Posterior vena cava (tissue), 2 donors: ENCODE data around the gene SLC22A15. TPM values are rescaled to one million over a fixed set of nuclear protein-coding genes. Genes with fewer than 3 reads are reported as not detected.
"Not testable (repeated sequence)": the region's sequence is repeated elsewhere in the genome, so short reads cannot be mapped to it uniquely, and the experiment has no call there.

Experiments
- DNase-seq: peaks from one replicate; pipeline ENCODE4 v3.0.0-alpha.2; 2020; ENCODE audit warnings: low spot score
- intact Hi-C, 2 donors: fragments of 100-400 bp; cut with DNase I; formaldehyde crosslinking; loops; one replicate each; pipeline versions ENCODE4 v1.14.1 to v1.14.2; 2022 to 2023
- long read RNA-seq, 2 donors: library from polyadenylated mRNA; unstranded; transcript quantifications; one replicate each; pipeline ENCODE4 v2.0.0, GENCODE V29; 2020 to 2021
- total RNA-seq, 2 donors: library from RNA; stranded (reverse); fragmentation: NEBNext Ultra II Directional; extraction: Animal tissue kit (Norgen Biotek cat#: 25700); gene quantifications; one replicate each; pipeline ENCODE4 v1.2.1, GENCODE V29; 2021
- donor health status: DM: yes; HTN: yes; CAD: no.
- donor health status: DM: yes; HTN: yes; CAD: no.

The SLC22A15 gene
- total RNA-seq: 1 to 10 TPM; 3.1 to 6.1 TPM
- long read RNA-seq, donor 1, partial matches to known transcripts: 1 of 2 reads
- long read RNA-seq, donor 1, other reads (novel, unspliced or antisense): 1 of 2 reads
- long read RNA-seq, donor 2, partial matches to known transcripts: 0 of 1 reads
- long read RNA-seq, donor 2, other reads (novel, unspliced or antisense): 1 of 1 reads

DNA sequence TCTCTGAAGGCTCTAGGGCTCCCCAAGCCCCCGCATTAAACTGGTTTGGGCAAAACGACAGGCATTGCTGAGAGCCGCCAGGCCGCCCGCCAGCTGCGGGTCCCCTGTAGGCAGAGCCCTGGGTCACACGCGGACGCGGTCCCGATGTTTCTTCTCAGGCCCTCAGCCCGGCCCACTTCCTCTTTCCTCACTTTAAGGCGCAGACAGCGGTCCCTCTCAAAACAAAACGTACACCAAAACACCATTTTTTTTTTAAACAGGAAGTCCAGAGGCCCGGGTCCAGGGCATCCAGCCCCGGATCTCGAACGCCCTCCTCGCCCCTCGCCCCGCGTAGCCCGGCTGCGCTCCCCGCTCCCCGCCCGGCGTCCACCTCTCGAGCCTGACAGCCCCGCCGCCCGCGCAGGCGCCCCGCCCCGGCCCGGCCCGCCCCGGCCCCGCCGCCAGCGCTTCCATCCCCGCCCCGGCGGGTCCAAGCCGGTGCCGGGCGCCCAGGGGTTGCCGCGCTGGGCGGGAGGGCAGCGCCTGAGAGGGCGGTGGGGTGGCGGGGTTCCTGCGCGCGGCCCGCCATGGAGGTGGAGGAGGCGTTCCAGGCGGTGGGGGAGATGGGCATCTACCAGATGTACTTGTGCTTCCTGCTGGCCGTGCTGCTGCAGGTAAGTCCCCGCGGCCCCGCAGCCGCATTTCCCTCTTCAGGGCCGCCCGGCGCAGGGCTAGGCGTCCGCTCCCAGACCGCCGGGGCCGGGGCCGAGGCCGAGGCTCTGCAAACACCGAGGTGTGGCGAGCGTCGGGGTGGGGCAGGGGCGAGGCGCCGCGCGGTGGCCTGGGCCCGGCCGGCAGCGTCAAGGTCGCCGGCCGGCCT, at the start of gene SLC22A15:
SLC22A15 (plus strand) TSS at position 452 of the 859 bp plus-strand sequence; CDS start at position 567, 115 bp downstream.
- intact Hi-C loops: no loop called here

DNA sequence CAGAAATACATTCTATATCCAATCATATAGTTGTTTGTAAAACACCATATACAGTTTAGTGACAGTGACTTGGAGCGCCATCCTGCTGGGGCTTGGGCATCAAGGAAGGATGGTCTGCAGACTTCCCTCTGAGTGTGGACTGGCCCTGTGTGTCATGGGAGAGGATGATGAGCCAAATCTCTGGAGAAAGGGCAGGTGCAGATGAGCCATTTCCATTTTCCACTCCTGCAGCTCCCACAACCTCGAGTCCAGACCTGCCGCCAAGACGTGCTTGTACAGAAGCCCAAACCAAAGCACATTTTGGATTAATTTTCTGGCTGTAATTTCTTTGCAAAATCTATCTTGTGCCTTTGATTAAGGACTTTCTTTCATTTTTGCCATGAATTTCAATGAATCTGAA, 48.3 kb upstream of the SLC22A15 start:
- intact Hi-C loops: no loop called here
- DNase-seq: no peak

More for the DNA sequence above, at the start of gene SLC22A15:
- DNase-seq: peak; percentile 92

DNA sequence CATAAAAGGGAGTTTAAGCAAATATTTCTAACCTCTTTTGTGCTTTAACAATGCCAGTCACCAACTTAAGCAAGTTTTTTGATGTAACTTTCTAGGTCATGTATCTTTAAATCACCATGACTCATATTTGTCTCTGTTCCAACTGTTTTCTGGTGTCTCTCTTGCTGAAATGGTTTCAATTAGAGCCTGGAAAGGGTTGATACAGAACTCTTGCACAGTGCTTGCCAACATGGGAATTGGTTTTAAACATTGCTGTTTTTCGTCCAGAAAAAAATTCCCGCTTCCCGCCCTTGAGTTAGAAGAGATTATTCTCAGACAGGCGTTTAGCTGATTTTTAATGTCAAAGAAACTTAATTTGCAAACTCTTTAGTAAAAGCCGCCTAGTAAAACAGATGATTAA, 46.4 kb upstream of the SLC22A15 start:
- intact Hi-C loops: no loop called here
- DNase-seq: no peak

DNA sequence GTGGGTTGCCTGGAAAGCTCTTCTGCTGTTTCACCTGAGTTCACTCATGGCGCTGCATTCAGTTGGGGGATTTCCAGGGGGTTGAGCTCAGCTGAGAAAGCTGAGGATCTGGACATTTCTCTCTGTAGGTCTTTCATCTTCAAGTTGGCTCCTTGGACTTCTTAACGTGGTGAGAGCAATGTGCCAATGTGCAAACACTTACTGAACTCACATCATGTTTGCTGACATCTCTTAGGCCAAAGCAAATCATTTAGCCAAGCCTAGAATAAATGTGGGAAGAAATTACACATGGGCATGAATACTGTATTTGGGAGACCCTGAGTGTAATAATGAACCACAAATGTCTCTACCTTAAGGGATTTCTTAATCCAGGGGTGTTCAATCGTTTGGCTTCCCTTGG, 42.7 kb upstream of the SLC22A15 start:
- DNase-seq: no peak
- intact Hi-C loops: no loop called here

DNA sequence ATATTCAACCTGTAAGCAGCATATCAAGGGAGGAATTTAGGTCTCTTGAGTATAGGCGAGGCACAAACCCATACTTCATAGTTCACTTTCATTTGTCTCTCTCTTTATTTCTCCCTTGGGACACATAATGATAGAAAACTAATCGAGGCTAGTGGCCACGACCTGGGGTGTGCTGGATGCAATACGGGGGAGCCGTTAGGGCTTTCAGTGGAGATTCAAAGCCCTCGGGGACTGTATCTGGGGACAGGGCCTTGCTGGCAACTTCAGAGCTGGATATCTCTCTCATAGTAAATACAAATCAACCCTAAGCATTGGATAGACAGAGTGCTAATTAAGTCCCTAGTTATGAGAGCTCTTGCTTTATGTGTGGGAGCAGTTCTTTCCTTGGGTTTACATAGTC, 36.9 kb upstream of the SLC22A15 start:
- intact Hi-C loops: no loop called here
- DNase-seq: no peak

DNA sequence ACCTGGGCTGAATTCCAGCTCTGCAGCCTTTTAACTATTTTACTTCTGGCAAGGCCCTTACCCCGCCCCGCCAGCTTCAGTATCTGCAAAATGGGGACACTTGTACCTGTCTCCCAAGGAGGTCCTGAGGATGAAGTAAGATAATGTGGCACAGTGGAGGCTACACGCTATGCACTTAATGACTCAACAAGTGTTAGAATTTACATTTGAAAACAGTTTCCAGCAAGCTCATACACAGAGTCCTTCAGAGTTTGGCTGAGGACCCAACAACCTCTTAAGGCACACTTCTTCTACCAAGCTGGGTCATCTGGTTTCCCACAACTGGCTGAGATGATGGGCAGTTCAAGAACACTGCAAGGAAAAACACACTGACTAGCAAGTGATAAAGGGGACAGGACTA, 30.2 kb upstream of the SLC22A15 start:
- DNase-seq: no peak
- intact Hi-C loops: no loop called here

DNA sequence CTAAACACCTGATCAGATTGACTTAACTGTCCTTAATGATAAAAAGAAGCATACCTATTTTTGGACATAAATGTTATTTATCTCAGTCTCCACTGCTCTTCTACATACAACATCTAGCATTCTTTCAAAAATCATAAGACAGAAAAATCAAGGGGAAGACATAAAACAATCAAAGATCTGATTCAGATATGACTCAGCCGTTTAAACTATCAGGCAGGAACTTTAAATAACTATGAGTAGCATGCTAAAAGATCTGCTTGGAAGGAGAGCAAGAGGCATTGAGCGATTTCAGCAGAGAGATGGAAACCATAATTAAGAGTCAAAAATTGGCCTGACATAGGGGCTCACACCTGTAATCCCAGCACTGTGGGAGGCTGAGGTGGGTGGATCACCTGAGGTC, 27.2 kb upstream of the SLC22A15 start:
- no peak for DNase-seq
- intact Hi-C loops: no loop called here

DNA sequence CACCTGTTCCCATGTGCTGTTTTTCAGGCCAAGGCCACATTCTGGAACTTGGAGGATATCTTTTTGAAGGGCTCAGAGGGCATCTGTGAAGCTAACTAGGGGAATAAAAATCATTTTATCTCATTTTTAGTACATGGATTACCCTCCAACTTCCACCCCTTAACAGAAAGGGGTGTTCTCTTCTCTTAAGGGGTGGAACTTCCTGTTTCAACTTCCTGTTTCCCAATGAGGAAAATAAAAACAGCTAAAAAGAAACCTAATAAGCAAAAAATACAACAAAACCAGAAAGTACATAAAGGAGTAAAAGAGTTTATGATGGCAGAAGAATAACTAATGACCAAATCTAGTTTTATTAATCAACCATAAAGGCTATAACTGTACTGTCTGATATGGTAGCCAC, 24.8 kb upstream of the SLC22A15 start:
- intact Hi-C loops: no loop called here
- no peak for DNase-seq

DNA sequence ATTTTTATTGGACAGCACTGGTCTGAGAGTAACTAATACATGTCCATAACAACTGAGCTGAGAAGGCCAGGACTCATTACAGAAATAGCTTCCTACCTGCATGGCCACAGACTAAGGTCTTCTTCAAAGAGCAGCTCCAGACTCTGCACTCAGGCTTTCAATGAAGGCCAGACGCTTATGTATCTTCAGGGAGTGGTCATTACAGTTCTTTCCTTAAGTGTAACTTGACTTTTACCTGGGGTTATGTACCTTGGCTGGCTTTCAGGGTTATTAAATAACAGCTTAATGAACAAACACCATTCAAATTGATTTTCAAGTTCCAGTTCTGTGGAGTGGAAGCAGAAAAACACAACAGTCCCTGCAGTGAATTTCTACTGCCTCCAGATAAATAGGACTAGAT, 23.8 kb upstream of the SLC22A15 start:
- intact Hi-C loops: no loop called here
- DNase-seq: no peak

DNA sequence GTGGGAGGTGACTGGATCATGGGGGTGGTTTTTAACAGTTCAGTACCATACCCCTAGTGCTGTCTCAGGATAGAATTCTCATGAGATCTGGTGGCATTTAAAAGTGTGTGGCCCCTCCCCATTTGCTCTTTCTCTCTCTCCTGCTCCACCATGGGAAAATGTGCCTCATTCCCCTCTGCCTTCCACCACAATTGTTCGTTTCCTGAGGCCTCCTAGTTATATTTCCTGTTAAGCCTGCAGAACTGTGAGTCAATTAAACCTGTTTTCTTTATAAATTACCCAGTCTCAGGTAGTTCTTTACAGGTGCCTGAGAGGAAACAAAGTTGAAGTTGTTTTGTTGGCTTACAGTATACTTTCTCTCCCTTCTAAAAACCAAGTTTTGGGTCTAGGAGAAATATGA, 23.1 kb upstream of the SLC22A15 start:
- intact Hi-C loops: no loop called here

DNA sequence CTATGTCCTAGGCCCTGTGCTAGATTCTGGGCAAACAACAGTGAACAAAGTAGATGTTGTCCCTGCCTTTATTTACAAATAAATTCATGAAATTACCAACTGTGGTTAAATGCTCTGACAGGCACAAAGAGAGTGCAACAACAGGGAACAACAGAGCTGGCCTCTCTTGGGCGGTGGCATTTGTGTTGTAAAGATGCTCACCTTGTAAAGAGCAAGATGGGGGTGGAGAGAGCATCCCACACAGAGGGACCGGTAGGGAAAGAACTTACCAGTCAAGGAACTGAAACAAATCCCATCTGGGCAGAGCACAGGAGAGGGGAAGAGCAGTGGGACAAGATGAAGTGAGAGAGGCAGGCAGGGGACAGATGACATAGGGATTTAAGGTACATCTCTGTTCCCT, 21.6 kb upstream of the SLC22A15 start:
- DNase-seq: no peak
- intact Hi-C loops: no loop called here

More for the DNA sequence above, 23.1 kb upstream of the SLC22A15 start:
- no peak for DNase-seq

DNA sequence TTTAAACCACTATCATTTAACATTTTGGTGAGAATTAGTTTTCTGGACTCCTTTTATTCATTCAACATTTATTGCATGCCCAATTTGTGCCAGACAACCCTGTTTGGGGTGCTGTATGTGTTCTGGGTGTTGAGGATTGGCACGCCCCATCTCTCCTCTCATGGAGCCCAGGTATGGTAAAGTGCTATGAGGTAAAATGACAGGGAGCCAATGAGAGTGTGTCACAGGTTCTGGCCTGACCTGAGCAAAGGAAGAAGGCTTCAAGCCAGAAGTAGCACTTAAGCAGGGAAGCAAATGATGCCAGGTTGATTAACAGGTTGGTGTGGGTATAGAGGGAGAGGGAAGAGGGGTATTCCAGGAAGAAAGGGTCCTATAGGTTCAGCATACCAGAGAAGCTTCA, 21.1 kb upstream of the SLC22A15 start:
- intact Hi-C loops: no loop called here
- no peak for DNase-seq

DNA sequence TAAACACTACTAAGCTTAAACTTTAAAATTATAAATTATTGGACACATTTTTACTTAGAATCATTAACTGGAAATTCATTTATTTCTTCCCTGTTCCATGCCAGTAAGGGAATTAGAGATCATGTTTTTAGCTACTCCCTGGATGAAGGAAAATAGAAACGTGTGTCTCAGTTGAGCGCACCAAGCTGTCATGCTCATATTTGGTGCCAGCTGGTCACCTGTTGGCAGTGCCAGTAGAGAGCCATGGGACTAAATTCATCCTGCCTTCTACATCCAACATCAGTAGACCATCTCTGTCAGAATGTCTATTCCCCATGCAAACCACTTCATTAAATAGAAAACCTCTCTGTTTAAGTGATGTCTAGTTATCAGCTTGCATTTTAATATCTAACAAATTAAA, 17.4 kb upstream of the SLC22A15 start:
- intact Hi-C loops: no loop called here
- no peak for DNase-seq

DNA sequence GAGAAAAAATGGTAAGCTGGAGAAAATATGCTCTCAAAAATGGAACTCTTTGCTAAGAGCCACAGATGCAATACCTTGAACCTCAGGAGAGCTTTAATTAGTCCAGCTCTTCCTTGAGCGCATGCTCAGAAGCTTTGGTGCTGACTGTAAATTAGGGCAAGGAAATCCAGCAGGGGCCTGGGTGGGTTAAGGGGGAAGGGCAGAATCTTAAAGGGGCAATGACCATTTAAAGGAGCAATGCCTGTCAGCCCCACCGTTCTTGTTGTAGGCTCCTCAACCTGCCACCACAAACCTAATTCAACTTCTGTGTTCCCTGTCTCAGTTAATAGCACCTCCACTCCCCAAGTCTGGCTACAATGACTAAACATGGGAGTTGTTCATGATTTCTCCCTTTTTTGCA, 6.8 kb upstream of the SLC22A15 start:
- intact Hi-C loops: no loop called here
- no peak for DNase-seq

DNA sequence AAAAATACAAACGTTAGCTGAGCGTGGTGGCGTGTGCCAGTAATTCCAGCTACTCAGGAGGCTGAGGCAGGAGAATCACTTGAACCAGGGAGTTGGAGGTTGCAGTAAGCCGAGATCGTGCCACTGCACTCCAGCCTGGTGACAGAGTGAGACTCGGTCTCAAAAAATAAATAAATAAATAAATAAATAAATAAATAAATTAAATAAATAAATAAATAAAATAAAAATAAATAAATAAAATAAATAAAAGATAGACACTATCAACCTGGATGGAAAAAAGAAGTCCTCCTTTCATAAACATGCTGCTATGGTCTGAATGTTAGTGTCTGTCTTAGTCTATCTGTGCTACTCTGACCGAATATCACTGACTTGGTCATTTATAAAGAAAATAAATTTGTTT, 4.5 kb upstream of the SLC22A15 start:
- DNase-seq, intact Hi-C loops: not testable (repeated sequence)

DNA sequence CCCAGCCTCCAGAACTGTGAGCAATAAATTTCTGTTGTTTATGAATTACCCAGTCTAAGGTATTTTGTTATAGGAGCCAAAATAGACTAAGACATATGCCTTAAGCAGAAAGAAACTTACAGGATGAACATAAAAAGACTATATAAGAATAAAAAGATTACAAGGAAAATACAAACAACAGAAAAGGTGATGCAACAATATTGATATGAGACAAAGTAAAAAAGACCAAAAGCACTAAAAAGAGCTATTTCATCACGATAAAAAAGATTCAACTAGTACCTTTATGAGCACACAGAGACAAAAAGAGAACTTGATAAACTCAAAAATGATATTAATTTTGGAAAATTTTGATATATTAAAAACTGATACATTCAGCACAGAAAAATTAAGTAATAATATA, 3.2 kb upstream of the SLC22A15 start:
- intact Hi-C loops: no loop called here
- DNase-seq: no peak

DNA sequence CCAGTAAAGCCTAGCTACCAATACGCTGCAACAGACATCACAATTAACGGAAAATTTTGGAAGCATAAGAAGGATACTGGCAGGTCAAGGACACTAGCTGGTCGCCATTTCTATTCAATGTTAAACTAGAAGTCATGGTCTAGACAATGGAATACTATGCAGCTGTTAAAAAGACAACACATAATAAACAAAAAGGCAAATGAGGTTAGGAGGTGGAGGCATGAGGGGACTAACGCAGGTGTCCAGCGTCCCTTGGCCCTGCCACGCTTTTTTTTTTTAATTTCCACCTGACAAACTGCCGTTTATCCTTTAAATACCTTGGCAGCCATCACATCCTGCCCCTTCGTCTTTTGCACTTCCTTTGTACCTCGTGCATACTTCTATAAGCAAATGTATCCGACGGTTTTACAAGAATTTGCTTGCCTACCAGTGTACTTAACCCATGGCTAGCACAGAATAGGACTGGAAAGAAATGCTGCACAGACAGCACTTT, 698 bp upstream of the SLC22A15 start:
- intact Hi-C loops: no loop called here
- DNase-seq: no peak

DNA sequence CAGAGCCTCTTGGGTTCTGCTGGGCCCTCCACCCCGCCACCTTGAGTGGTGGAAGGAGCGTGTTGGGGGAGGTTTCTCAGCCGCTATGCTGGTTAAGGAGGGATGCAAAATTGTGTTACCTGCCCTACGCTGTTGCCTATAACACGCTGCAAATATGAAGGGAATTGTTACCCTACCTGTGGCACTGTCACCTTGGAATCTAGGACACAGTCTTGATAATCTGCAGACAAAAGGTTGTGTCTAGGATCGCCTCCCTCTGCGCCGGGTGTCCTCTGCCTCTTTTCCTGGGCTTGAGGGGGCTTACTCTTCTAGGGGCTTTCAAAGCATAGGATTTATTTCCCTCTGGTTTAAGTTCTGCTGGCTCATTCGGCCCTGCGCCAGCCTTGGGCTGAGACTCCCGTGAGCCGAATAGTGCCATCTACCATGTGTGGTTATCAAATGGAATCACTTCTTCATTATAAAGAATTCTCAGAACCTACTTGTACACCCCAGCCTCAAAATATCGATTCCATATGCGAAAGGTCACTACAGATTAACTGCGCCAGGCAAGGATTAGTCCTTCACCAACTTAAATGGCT, 697 bp downstream of the SLC22A15 start:
- intact Hi-C loops: no loop called here
- DNase-seq: peak; percentile 78

DNA sequence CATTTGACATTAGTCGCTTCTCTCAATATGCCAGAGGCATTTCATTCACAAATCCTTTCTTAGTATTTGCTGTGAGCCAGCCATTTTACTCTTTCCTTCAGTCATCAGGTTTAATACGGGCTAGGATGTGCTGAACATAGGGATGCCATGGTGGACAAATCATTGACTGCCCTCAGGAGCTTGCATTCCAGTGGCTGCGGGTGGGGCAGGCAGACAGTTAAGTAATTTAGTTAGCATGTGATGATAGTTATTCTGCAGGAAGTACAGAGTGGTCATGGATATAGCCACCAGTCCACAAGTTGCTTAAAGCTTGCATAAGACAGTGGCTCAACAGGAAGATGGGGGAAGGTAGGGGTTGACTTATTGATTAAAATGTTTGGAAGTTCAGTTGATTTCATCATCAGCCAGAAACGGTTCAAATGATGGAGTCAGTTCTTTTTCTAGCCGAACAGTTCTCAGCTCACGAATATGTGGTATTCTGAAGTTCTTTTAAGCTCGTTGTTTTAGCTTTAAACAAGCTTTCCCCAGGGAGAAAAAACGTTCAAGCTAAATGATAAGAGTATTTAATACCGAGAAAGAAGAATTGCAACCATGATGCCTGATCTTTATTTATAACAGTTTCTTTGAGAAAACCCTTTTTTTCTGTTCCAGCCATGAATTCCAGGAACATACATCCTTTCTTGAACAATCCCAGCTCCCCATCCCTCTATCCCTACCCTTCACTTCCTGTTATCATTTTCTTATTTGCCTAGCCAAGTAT, 1.4 kb downstream of the SLC22A15 start:
- intact Hi-C loops: no loop called here
- DNase-seq: no peak
